ENCODE measurements around the gene GOSR2. TPM values are rescaled to one million over a fixed set of nuclear protein-coding genes. Genes with fewer than 3 reads are reported as not detected.
"Not testable (repeated sequence)": the region's sequence is repeated elsewhere in the genome, so short reads cannot be mapped to it uniquely, and the experiment has no call there.

The GOSR2 gene
- total RNA-seq, 1 experiment from 2014 or later: 34.5 TPM

DNA sequence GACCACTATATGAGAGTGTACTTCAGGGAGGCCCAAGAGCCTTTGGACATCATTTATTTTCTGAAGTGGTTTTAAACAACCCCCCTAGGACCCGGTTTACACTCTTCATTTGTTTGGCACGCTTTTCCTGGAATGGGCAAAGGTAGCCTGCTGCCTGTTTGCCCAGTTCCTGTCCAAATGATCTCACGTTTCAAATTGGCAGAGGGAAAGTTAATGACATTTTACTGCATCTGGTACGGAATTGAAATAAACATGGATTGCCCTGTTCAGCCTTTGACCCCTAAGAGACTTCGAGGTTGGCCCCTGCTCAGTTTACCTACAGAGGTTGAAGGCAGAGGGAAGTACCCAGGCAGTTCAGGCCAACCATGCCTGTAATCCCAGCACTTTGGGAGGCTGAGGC, 61.9 kb downstream of the GOSR2 start:
- Histone ChIP-seq H3K9me2 (ENCODE audit: insufficient read depth) (no peaks in the 10 kb centered on the region), H3K4me3 (no peak overlapping the region), H2AFZ (no peak overlapping the region), H3K36me3 (ENCODE audit: low read depth) (no peaks in the 10 kb centered on the region), H3K4me2 (no peak overlapping the region), H3K4me1 (replicated peaks; ENCODE audit: insufficient read depth) (no peaks in the 10 kb centered on the region), H3K27me3 (ENCODE audit: insufficient read depth, low read depth) (no peaks in the 10 kb centered on the region), H3F3A (ENCODE audit: insufficient read depth, low read depth) (no peaks in the 10 kb centered on the region), H3K27ac (no peak overlapping the region), H3K9me3 (ENCODE audit: insufficient read depth, low read depth) (no peaks in the 10 kb centered on the region), H4K20me1 (ENCODE audit: insufficient read depth) (0 out of 2 replicates have a peak, but pooled peaks cover 3% of the 10 kb centered on the region), H3K79me2 (ENCODE audit: low read depth) (no peaks in the 10 kb centered on the region)
- CTCF ChIA-PET: no interaction called here
- TF ChIP-seq, protein P1, sequence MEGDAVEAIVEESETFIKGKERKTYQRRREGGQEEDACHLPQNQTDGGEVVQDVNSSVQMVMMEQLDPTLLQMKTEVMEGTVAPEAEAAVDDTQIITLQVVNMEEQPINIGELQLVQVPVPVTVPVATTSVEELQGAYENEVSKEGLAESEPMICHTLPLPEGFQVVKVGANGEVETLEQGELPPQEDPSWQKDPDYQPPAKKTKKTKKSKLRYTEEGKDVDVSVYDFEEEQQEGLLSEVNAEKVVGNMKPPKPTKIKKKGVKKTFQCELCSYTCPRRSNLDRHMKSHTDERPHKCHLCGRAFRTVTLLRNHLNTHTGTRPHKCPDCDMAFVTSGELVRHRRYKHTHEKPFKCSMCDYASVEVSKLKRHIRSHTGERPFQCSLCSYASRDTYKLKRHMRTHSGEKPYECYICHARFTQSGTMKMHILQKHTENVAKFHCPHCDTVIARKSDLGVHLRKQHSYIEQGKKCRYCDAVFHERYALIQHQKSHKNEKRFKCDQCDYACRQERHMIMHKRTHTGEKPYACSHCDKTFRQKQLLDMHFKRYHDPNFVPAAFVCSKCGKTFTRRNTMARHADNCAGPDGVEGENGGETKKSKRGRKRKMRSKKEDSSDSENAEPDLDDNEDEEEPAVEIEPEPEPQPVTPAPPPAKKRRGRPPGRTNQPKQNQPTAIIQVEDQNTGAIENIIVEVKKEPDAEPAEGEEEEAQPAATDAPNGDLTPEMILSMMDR (conservative IDR thresholded peaks at IDR 0.05): no peak
- TF ChIP-seq EZH2 (IDR thresholded peaks at IDR 0.05; ENCODE audit: low read depth): no peak
- intact Hi-C loops (cut with micrococcal nuclease; ENCODE audit: unreplicated experiment): no loop called here
- no TSS peak for BruUV-seq (replicated peaks)
- POLR2A ChIA-PET (ENCODE audit: unreplicated experiment): no interaction called here
- no peak for DNase-seq

DNA sequence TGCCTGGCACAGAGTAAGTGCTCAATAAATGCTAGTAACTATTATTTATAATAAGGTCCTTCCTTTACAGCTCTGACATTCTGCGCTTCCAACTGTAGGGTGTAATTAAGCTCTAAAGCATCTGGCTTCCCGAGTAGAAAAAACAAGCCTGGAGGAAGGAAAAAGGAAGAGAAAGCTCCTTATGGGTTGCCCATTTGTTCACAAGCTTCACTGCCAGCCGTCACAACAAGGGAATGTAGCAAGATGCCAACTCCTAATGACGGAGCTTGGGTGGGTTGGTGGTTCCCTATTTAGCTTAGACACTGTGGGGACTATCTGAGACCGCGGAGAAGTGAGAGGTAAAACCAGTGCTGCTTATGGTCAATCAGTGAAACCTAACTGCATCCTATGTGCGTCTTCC, 63.4 kb downstream of the GOSR2 start:
- 0 out of 2 replicates have a peak, but pooled peaks cover 3% of the 10 kb centered on the region for H4K20me1 ChIP-seq (ENCODE audit: insufficient read depth)
- ChIA-PET CTCF (no interaction called here), POLR2A (ENCODE audit: unreplicated experiment) (interaction anchor here (0.7 kb wide), 1 partner anchor 34 kb away, joined by 4 read pairs; no protein-coding TSS in a partner anchor)
- no peaks in the 10 kb centered on the region for H3K4me1 ChIP-seq (replicated peaks; ENCODE audit: insufficient read depth)
- no peak overlapping the region for H3K4me2 ChIP-seq
- intact Hi-C loops (cut with micrococcal nuclease; ENCODE audit: unreplicated experiment): no loop called here
- no peaks in the 10 kb centered on the region for H3K27me3 ChIP-seq (ENCODE audit: insufficient read depth, low read depth)
- H3K4me3 ChIP-seq: no peak overlapping the region
- H2AFZ ChIP-seq: no peak overlapping the region
- H3K9me3 ChIP-seq (ENCODE audit: insufficient read depth, low read depth): no peaks in the 10 kb centered on the region
- no peak for DNase-seq
- H3K79me2 ChIP-seq (ENCODE audit: low read depth): no peaks in the 10 kb centered on the region
- H3K36me3 ChIP-seq (ENCODE audit: low read depth): no peaks in the 10 kb centered on the region
- no TSS peak for BruUV-seq (replicated peaks)
- TF ChIP-seq, protein P1 (conservative IDR thresholded peaks at IDR 0.05): no peak
- no peak for TF ChIP-seq EZH2 (IDR thresholded peaks at IDR 0.05; ENCODE audit: low read depth)
- no peaks in the 10 kb centered on the region for H3F3A ChIP-seq (ENCODE audit: insufficient read depth, low read depth)
- no peak overlapping the region for H3K27ac ChIP-seq
- H3K9me2 ChIP-seq (ENCODE audit: insufficient read depth): no peaks in the 10 kb centered on the region

DNA sequence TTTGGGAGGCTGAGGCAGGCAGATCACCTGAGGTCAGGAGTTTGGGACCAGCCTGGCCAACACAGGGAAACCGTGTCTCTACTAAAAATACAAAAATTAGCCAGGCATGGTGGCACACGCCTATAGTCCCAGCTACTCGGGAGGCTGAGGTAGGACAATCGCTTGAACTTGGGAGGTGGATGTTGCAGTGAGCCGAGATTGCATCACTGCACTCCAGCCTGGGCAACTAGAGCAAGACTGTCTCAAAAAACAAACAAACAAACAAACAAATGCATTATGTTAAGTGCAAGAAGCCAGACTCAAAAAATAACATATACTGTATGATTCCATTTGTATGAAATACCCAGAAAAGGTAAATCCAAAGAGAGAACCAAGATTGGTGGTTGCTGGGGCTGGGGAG, 65.0 kb downstream of the GOSR2 start:
- intact Hi-C loops (cut with micrococcal nuclease; ENCODE audit: unreplicated experiment); H3K9me3 ChIP-seq (ENCODE audit: insufficient read depth, low read depth); H3K27ac ChIP-seq; H2AFZ ChIP-seq; H3K4me3 ChIP-seq; H3F3A ChIP-seq (ENCODE audit: insufficient read depth, low read depth); H3K4me1 ChIP-seq (replicated peaks; ENCODE audit: insufficient read depth); H3K27me3 ChIP-seq (ENCODE audit: insufficient read depth, low read depth); H3K79me2 ChIP-seq (ENCODE audit: low read depth); H3K4me2 ChIP-seq; H4K20me1 ChIP-seq (ENCODE audit: insufficient read depth); POLR2A ChIA-PET (ENCODE audit: unreplicated experiment); H3K36me3 ChIP-seq (ENCODE audit: low read depth); BruUV-seq (replicated peaks); CTCF ChIA-PET; H3K9me2 ChIP-seq (ENCODE audit: insufficient read depth); DNase-seq: not testable (repeated sequence)
